Anterior cingulate cortex (tissue), 58 donors: ENCODE measurements around the gene FAM110C.
"Not testable (repeated sequence)": the region's sequence is repeated elsewhere in the genome, so short reads cannot be mapped to it uniquely, and the experiment has no call there.

Experiments used
- DNase-seq, 58 donors: peaks; one replicate each; lab custom pipeline; 2025; lab: John Stamatoyannopoulos, UW

FAM110C gene

GRCh38 chr2:46471-47345 lies at the start of gene FAM110C:
FAM110C (minus strand) TSS chr2:46505; CDS start chr2:46385, 120 bp downstream.
- DNase-seq = peak in 42 of 58 donors; percentile 8 to 85 (median 38)

- DNase-seq = no peak
Measured at GRCh38 chr2:92326-92725, 46.0 kb upstream of the FAM110C start.

GRCh38 chr2:90645-91312 lies 44.5 kb upstream of the FAM110C start:
- DNase-seq = no peak

GRCh38 chr2:85761-86160 lies 39.5 kb upstream of the FAM110C start:
- DNase-seq = no peak

GRCh38 chr2:84121-84520 lies 37.8 kb upstream of the FAM110C start:
- no peak for DNase-seq

- no peak for DNase-seq
Measured at GRCh38 chr2:80971-81736, 34.8 kb upstream of the FAM110C start.

GRCh38 chr2:80378-80777 lies 34.1 kb upstream of the FAM110C start:
- no peak for DNase-seq

GRCh38 chr2:71309-72035 lies 25.2 kb upstream of the FAM110C start:
- peak in 2 of 58 donors; percentile 11 for DNase-seq

- no peak for DNase-seq
Measured at GRCh38 chr2:69366-70344, 23.4 kb upstream of the FAM110C start.

- DNase-seq = not testable (repeated sequence)
Measured at GRCh38 chr2:68637-69036, 22.3 kb upstream of the FAM110C start.

GRCh38 chr2:66853-67252 lies 20.5 kb upstream of the FAM110C start:
- DNase-seq = no peak

GRCh38 chr2:65121-65520 lies 18.8 kb upstream of the FAM110C start:
- no peak for DNase-seq

- DNase-seq = no peak
Measured at GRCh38 chr2:55587-56448, 9.5 kb upstream of the FAM110C start.

GRCh38 chr2:51613-52012 lies 5.3 kb upstream of the FAM110C start:
- peak in 2 of 58 donors; percentile 11 to 13 for DNase-seq

- DNase-seq = no peak
Measured at GRCh38 chr2:47737-48136, 1.4 kb upstream of the FAM110C start.

- no peak for DNase-seq
Measured at GRCh38 chr2:47346-47725, 1.0 kb upstream of the FAM110C start.

- no peak for DNase-seq
Measured at GRCh38 chr2:46131-46470, 204 bp downstream of the FAM110C start.
